NOMO-1 (cell line): ENCODE results near the gene YWHAG.
"Not testable (repeated sequence)": the region's sequence is repeated elsewhere in the genome, so short reads cannot be mapped to it uniquely, and the experiment has no call there.

Experiments
- DNase-seq, 2 experiments: peaks; one replicate each; lab custom pipeline; 2025; ENCODE audit not compliant: unreplicated experiment in 2 of 2; lab: John Stamatoyannopoulos, UW

YWHAG gene

DNA sequence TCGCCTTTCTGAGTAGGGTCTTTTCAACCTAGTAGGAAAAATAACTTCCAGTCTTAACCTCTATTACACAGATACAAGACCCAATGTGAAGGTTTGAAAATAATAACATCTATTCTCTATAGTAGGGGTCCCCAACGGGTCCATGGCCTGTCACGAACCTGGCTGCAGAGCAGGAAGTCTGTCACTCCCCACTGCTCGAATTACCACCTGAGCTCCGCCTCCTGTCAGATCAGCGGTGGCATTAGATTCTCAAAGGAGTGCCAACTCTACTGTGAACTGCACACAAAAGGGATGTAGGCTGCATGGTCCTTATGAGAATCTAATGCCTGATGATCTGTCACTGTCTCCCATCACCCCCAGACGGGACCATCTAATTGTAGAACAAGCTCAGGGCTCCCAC, 7.4 kb downstream of the YWHAG start:
- DNase-seq = no peak

- DNase-seq = no peak
Observed at GRCh38 chr7:76349313-76349885, 9.4 kb downstream of the YWHAG start.

DNA sequence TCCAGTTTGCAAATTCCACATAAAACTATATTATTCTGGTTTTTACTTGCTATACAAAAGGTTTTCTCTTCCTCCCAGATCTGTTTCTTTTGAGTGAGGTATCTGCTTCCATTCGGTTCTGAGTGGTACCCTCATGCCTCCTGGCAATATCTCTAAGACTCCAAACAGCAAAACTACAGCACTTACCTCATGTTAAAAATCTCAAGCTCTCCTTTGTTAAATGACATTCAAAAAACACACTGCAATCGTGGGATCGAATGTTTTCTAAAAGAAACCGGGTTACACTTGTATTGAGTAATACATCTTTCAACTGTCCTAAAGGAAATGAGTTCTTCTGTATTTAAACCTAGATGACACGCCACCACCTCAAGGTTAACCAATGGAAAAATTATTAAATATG, 11.1 kb downstream of the YWHAG start:
- DNase-seq = peak in 1 of 2 experiments; percentile 73

DNA sequence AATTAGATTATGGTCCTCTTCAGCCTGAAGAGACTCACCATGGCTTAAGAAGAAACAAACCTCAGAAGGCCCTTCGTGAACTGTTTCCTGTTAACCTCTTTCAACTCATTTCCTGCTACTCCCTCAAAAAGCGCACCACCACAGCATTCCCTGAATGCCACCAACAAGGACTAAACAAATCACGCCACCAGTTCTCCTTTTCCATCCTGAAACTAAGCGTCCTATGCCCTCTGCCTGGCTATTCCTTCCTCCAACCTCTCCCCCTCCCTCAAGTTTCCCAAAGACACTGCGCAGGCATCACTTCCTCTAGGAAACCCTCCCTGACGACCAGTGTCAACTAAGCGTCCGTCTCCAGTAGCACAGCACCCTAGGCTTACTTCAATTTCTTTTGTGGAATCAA, 12.0 kb downstream of the YWHAG start:
- DNase-seq = no peak

DNA sequence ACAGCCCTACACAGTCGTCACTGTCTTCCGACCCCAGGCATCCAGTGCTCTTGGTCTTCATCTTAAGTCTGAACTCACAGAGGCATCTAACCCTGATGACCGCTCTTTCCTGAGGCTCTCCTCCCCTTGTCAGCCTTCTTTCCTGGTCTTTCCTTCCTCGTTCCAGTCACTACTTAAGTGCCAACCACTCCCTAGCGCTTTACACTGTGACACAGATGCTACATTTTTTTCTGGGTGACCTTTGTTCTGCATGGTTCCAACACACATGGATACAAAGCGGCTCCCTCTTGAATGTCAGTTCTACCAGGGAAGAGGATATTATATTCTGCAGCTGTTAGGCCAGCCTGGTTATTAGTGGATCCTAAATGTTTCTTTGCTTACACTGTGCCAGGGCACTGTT, 12.7 kb downstream of the YWHAG start:
- DNase-seq = no peak

GRCh38 chr7:76343931-76344321, 14.9 kb downstream of the YWHAG start:
- no peak for DNase-seq

DNA sequence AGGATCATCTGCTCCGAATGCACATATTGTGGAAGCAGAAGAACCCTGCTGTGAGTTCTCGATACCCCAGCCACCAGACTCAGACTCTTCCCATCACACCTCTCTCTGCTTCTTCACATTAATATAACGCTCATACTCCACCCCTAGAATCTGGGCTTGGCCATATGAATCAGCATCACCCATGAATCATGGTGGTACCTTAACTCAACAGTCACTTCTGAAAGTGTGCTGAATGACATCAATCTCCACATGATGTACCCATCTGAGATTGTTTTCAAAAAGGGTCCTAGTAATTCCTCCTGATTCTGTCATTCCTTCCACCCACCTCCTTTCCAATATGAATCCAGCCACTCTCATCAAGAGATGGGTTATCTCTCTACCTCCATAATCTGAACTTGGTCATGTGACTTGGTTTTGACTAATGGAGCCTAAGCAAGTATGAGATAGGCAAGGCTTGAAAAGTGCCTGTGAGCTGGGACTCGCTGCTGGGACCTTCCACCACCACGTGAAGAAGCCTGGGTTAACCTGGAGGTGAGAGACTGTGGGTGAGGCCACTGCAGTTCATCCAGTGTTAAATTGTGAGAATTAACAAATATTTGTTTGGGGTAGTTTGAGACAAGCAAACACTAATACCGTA, 15.4 kb downstream of the YWHAG start:
- no peak for DNase-seq

- DNase-seq = no peak
Observed at GRCh38 chr7:76342222-76342621, 16.6 kb downstream of the YWHAG start.

- no peak for DNase-seq
Observed at GRCh38 chr7:76340617-76341131, 18.1 kb downstream of the YWHAG start.

DNA sequence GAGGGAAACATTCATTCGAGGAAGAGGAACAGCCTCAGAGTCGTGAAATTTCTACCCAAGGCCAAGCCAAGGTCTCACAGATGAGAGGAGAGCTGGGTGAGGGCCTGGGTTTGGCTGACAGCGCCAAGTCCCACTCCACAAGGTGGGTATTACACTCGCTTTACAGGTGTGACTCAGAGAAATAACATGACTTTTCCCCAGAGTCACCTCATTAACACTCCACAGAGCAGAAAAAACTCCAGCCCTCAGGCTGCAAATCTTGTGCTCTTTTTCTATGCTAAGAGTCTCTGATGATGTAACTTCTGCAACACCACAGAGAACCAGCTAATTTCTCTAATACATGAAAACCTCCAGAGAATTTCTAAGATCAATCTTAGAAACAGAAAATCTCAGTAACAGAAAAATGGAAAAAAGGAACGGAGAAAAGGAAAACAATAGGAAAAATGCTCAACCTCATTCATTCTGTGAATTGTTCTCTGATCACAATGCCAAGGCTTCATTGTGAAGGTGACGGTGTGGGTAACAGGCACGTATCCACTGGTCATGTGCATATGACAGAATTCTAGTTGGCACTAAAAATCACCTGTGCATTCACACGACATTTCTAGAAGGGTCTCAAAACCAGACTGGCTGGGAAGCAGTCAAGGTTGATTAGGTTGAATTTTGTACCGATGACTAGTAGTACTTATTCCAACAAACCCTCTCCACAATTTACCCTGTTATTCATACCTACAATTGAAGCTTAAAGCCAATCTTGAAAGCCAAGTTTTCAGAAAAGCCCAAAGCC, 20.3 kb downstream of the YWHAG start:
- DNase-seq = no peak

DNA sequence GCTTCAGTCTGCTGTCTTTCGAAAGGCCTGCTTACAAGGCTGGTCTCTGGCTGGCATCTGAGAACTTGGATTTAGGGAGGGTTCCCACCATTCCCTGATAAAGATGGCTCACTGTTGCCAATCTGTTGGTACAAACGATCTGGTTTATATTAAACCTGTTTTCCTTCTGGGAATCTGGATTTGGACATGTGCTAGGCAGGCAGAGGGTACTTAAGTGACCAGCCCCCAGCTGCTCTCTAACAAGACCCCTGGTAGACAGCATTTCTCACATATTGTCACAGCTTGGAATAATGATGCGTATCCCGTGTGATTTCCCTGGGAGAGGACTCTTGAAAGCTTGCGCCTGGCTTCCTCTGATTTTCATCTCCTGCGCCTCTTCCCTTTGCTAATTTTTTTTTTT, 21.6 kb downstream of the YWHAG start:
- no peak for DNase-seq

- no peak for DNase-seq
Observed at GRCh38 chr7:76336094-76336493, 22.7 kb downstream of the YWHAG start.

- not testable (repeated sequence) for DNase-seq
Observed at GRCh38 chr7:76335417-76335816, 23.4 kb downstream of the YWHAG start.

DNA sequence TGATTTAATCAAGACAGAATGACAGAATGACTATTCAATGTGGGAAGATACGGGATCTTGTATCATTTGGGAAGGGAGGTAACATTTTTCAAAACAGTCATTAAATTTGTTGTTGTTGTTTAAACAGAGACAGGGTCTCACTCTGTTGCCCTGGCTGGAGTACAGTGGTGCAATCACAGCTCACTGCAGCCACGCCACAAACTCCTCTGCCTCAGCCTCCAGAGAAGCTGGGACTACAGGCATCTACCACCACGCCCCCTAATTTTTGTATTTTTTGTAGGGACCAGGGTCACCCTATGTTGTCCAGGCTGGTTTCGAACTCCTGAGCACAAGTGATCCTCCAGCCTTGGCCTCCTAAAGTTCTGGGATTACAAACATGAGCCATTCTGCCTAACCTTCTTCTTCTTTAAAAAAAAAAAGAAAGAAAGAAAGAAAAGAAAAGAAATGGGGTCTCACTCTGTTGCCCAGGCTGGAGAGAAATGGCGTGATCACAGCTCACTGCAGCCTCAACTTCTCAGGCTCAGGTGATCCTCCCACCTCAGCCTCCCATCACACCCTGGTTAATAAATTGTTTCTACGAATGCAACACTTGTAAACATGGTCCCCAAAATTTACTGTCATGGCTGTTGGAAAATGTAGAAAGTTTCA, 24.3 kb downstream of the YWHAG start:
- no peak for DNase-seq

DNA sequence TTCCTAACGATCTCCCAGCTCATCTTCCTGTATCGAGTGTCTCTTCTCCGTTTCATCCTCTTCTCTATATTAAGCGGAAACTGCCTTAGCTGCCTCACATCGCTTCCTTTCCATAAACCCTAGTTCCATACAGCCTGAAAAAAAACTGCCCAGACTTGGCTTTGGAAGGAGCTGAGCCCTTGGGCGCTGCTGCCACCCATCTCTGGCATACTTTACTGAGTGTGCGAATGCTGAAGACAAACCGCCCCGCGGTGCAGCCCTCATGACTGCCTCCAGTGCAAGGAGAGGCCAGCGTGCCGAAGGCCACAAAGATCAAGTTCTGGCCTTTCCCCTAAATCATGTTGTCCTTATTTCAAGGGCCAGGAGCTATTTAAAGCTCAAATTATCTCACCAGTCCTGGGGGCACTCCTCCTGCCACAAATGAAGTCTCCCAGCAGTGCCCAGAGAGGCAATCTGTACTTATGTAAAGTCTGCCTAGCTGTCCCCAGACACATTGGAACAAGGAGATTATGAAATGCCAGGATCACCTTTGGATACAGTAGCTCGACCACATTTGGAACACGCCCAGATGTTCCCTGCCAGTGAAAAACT, 25.2 kb downstream of the YWHAG start:
- DNase-seq = no peak

DNA sequence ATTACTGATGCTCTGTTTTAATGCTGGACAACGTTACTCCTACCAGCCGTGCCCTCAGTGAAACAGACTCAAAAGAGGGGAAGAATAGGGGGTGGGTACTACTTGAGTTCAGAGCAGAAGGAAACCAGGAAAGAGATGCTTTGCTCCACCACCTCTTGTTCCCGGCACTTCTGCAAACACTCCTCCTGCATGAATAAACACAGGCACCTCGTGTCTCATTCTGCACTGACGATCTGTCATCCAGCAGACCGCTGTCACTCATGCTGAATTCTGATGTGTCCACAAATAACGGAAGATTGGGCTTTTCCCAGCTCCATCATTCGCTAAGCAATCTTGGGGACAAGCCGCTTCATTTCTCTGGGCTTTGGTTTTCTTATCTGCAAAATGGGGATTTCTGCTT, 26.7 kb downstream of the YWHAG start:
- no peak for DNase-seq

- DNase-seq = no peak
Observed at GRCh38 chr7:76330673-76331072, 28.1 kb downstream of the YWHAG start.

DNA sequence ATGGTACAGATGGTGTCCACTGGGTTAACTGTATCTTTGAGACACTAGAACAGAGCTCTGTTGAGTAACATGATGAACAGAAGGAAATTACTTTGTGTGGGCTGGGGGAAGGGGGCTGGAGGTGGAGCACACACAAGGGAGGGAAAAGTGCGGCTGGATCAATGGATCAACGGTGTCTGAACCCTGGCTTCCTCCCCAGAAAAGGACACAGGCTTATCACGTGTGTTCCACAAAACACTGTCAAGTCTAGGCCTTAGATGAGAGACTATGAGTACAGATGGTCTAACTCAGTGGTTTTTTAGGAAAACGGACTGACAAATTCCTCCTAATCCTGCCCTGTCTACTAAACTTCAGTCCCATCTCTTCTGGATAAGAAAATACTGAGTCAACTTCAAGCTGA, 28.5 kb downstream of the YWHAG start:
- DNase-seq = no peak

DNA sequence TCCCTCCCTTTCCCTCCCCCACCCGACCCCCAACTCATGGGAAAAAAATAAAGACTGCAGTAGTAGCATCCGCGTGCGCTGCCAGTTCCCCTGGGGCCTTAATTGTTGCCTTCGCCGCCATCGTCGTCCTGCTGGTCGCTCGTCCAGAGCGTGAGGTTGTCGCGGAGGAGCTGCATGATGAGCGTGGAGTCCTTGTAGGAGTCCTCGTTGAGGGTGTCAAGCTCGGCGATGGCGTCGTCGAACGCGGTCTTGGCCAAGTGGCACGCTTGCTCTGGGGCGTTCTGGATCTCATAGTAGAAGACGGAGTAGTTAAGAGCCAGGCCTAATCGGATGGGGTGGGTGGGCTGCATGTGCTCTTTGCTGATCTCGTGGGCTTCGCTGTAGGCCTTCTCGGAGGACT, 29.3 kb downstream of the YWHAG start:
- no peak for DNase-seq

- DNase-seq = no peak
Observed at GRCh38 chr7:76328389-76328788, 30.4 kb downstream of the YWHAG start.

DNA sequence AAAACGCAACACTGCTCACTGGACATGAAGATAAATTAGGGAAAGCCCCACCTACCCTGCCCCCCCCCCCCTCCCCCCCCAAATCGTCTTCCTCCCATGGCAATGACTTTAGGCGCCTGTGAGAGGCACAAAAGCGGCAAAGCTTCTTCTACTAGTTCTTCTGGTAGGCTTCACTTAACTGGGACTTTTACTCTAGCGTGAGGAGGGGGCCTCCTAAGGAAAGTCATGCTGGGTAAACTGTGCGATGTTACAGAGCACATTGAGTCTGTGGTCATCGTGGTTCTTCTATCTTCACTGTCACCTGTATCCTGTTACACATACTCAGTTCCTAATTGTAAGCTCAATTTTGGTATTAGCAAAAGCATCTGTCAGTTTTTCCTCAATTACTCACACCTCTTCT, 31.2 kb downstream of the YWHAG start:
- DNase-seq = no peak
